Naive thymus-derived CD4-positive, alpha-beta T cell (primary cell): ENCODE results near the gene CEP19. TPM values are rescaled to one million over a fixed set of nuclear protein-coding genes. Genes with fewer than 3 reads are reported as not detected.
"Not testable (repeated sequence)": the region's sequence is repeated elsewhere in the genome, so short reads cannot be mapped to it uniquely, and the experiment has no call there.

ENCODE experiments used
- ATAC-seq: fragments of 150-1000 bp; cut with Tn5 transposase; 2 replicates; pipeline ENCODE4 v1.10.0; 2021; ENCODE audit warnings: mild to moderate bottlenecking, moderate library complexity
- CTCF ChIA-PET: fragments of 350-600 bp; sonication (Branson Sonifier 250); formaldehyde crosslinking; loops from one replicate; lab custom pipeline; 2021; ENCODE audit warnings: antibody characterized with exemption; lab: Charles Lee
- POLR2A ChIA-PET: fragments of 350-600 bp; sonication (Branson Sonifier 250); formaldehyde crosslinking; loops from one replicate; lab custom pipeline; 2021; ENCODE audit warnings: antibody characterized with exemption, inconsistent platforms; lab: Charles Lee
- DNase-seq, 9 donors: peaks; one replicate each; pipeline versions ENCODE4 v3.0.0 to v3.0.0-alpha.2; 2020 to 2022; ENCODE audit warnings: mixed read lengths in 1 of 9
- H3K27ac ChIP-seq: one replicate; pipeline ENCODE4 v1.7.0; 2013; ENCODE audit warnings: mild to moderate bottlenecking, low read depth, low read length, moderate library complexity
- H3K27me3 ChIP-seq, 2 donors: one replicate each; pipeline ENCODE4 v1.7.0; 2013; ENCODE audit warnings: low read length in 2 of 2, mild to moderate bottlenecking in 2 of 2, moderate library complexity in 2 of 2; ENCODE audit not compliant: control insufficient read depth in 2 of 2, insufficient read depth in 2 of 2
- H3K36me3 ChIP-seq, 3 experiments: 1 replicate in 2 of 3; 2 replicates in 1 of 3; pipeline ENCODE4 v1.7.0; 2013; ENCODE audit warnings: low read length in 3 of 3, mild to moderate bottlenecking in 3 of 3, moderate library complexity in 1 of 3; ENCODE audit not compliant: insufficient read depth in 3 of 3, control insufficient read depth in 2 of 3
- H3K4me1 ChIP-seq, 2 donors: one replicate each; pipeline ENCODE4 v1.7.0; 2013; ENCODE audit warnings: low read length in 2 of 2, mild to moderate bottlenecking in 2 of 2, moderate library complexity in 1 of 2; ENCODE audit not compliant: control insufficient read depth in 2 of 2, insufficient read depth in 2 of 2
- H3K4me3 ChIP-seq: 2 replicates; pipeline ENCODE4 v1.7.0; 2013; ENCODE audit warnings: mild to moderate bottlenecking, low read length
- H3K9me3 ChIP-seq, 3 experiments: 1 replicate in 2 of 3; 2 replicates in 1 of 3; pipeline ENCODE4 v1.7.0; 2013; ENCODE audit warnings: low read length in 3 of 3; ENCODE audit not compliant: control insufficient read depth in 2 of 3
- H3K27ac Mint-ChIP-seq, 9 donors: one replicate each; pipeline ENCODE4 v1.8.0; 2020 to 2022; ENCODE audit warnings: mixed read lengths in 9 of 9, mild to moderate bottlenecking in 8 of 9, moderate library complexity in 5 of 9, inconsistent platforms in 2 of 9
- H3K27me3 Mint-ChIP-seq, 5 donors: one replicate each; pipeline ENCODE4 v1.8.0; 2021 to 2022; ENCODE audit warnings: mixed read lengths in 5 of 5, mild to moderate bottlenecking in 1 of 5
- H3K36me3 Mint-ChIP-seq, 5 donors: one replicate each; pipeline ENCODE4 v1.8.0; 2020 to 2022; ENCODE audit warnings: mixed read lengths in 5 of 5, mild to moderate bottlenecking in 3 of 5, inconsistent platforms in 1 of 5
- H3K4me1 Mint-ChIP-seq, 7 donors: one replicate each; pipeline ENCODE4 v1.8.0; 2020 to 2022; ENCODE audit warnings: mixed read lengths in 7 of 7, mild to moderate bottlenecking in 3 of 7, inconsistent platforms in 1 of 7
- H3K4me3 Mint-ChIP-seq, 10 donors: one replicate each; pipeline ENCODE4 v1.8.0; 2020 to 2022; ENCODE audit warnings: mild to moderate bottlenecking in 10 of 10, mixed read lengths in 10 of 10, moderate library complexity in 6 of 10, inconsistent platforms in 2 of 10
- H3K9me3 Mint-ChIP-seq, 11 donors: one replicate each; pipeline ENCODE4 v1.8.0; 2020 to 2022; ENCODE audit warnings: mixed read lengths in 11 of 11, mild to moderate bottlenecking in 4 of 11, inconsistent platforms in 1 of 11, moderate library complexity in 1 of 11
- intact Hi-C, 2 donors: fragments of 100-400 bp; cut with micrococcal nuclease; formaldehyde crosslinking; loops; one replicate each; pipeline ENCODE4 v1.15.1; 2023
- polyA plus RNA-seq, 2 donors: library from polyadenylated mRNA; unstranded; fragments of 300-500 nt; fragmentation: Illumina TruSeq; gene quantifications; one replicate each; pipeline ENCODE4 v1.2.3, GENCODE V29; 2021
- total RNA-seq, 6 experiments: library from RNA in 5 of 6; stranded (reverse) in 5 of 6; gene quantifications; 1 replicate in 5 of 6; 2 replicates in 1 of 6; pipeline ENCODE4 v1.2.3 and lab custom pipeline; 2021 to 2026

Gene CEP19
- total and polyA plus RNA-seq, 7 experiments from 2014 or later: 0.96 to 10.7 (median 6.9) TPM

- no peaks in the 10 kb centered on the region for H3K9me3 ChIP-seq
- no peaks in the 10 kb centered on the region for H3K27me3 ChIP-seq
- intact Hi-C loops: loop anchor here in 1 of 2 donors (10.0 kb wide), 1 partner anchor 1204 kb away; the partner anchor contains the start of gene PPP1R2
- peaks cover 0 to 8% (median 0%) of the 10 kb centered on the region in 11 donors for H3K9me3 Mint-ChIP-seq
- no peak for ATAC-seq
- H3K4me1 ChIP-seq: peaks cover 0 to 7% of the 10 kb centered on the region in 2 donors
- H3K4me1 Mint-ChIP-seq: peaks cover 31 to 78% (median 57%) of the 10 kb centered on the region in 7 donors
- ChIA-PET CTCF (no interaction called here), POLR2A (no interaction called here)
- no peak overlapping the region for H3K27ac ChIP-seq
- peak overlapping the region in 2 of 9 donors; percentile 21 to 49 for H3K27ac Mint-ChIP-seq
- peak overlapping the region in 1 of 10 donors; percentile 22 for H3K4me3 Mint-ChIP-seq
- H3K4me3 ChIP-seq: no peak overlapping the region
- no peak for DNase-seq
- H3K27me3 Mint-ChIP-seq: no peaks in the 10 kb centered on the region
- H3K36me3 Mint-ChIP-seq: peaks cover 8 to 49% (median 46%) of the 10 kb centered on the region in 5 donors
- H3K36me3 ChIP-seq: peaks cover 0 to 10% (median 6%) of the 10 kb centered on the region in 3 experiments
These were observed 37.1 kb upstream of the CEP19 start for GRCh38 chr3:196749125-196749524.

DNA sequence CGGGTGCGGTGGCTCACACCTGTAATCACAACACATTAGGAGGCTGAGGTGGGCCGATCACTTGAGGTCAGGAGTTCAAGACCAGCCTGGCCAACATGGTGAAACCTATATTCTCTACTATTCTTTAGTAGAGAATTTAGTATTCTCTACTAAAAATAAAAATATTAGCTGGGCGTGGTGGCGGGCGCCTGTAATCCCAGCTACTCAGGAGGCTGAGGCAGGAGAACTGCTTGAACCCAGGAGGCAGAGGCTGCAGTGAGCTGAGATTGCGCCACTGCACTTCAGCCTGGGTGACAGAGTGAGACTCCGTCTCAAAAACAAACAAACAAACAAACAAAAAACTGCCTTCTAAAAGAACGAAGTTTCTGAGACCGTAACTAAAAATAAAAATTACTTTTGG lies 31.5 kb upstream of the CEP19 start:
- DNase-seq, ATAC-seq, H3K27me3 ChIP-seq, H3K9me3 Mint-ChIP-seq, H3K4me3 ChIP-seq, H3K36me3 ChIP-seq, CTCF ChIA-PET, H3K27ac ChIP-seq, H3K27me3 Mint-ChIP-seq, H3K9me3 ChIP-seq: not testable (repeated sequence)
- H3K4me1 ChIP-seq: peaks cover 15 to 29% of the 10 kb centered on the region in 2 donors
- POLR2A ChIA-PET: interaction anchor here (1.5 kb wide), 1 partner anchor 9 kb away, joined by 4 read pairs; no protein-coding TSS in a partner anchor
- H3K36me3 Mint-ChIP-seq: peaks cover 4 to 28% (median 18%) of the 10 kb centered on the region in 5 donors
- intact Hi-C loops: loop anchor here (5.0 to 10.0 kb wide), 4 partner anchors 34 to 1199 kb away; partner anchors contain the start of genes PPP1R2 (in 1 of the 2) and UBXN7 (in 1 of the 2)
- H3K4me3 Mint-ChIP-seq: peak overlapping the region in 5 of 10 donors; percentile 34 to 64 (median 43)
- peaks cover 29 to 68% (median 46%) of the 10 kb centered on the region in 7 donors for H3K4me1 Mint-ChIP-seq
- peak overlapping the region in 3 of 9 donors; percentile 3 to 44 (median 14) for H3K27ac Mint-ChIP-seq

DNA sequence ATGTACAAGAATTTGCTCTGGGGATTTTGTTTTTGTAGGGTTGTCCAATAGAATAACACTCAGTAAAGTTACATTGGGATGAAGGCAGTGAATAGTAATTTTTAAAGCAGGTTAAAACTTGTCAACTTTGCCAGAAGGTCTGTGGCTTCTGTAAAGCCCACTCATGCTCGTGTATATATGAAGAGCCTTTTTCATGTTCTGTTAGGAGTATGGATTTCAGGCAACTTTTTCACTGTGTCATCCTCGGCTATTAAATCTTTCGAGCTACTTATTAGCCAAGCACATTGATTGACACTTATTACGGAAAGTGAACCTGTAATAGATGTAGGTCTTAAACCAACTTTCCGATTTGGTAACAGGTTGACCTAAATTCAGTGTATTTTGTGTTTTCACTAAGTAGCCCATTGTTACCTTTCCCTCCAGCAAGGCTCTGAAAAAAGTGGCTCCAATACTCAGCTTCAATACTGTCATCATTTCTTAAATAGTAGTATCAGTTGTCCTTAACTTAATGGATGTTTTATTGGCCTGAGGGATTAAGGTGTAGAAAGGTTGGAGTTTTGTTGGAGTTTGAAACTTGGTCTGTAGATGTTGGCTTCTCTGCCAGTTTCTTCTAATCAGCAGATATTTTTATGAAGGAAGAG lies 29.3 kb upstream of the CEP19 start:
- H3K4me1 Mint-ChIP-seq: peaks cover 25 to 49% (median 35%) of the 10 kb centered on the region in 7 donors
- ChIA-PET POLR2A (interaction anchor here (0.7 to 3.2 kb wide), 15 partner anchors 15 to 562 kb away, joined by 3 to 33 read pairs (median 4); partner anchors contain the start of genes CEP19, FBXO45, NCBP2 and PIGX), CTCF (interaction anchor here (1.0 kb wide), 1 partner anchor 201 kb away, joined by 3 read pairs; the partner anchor contains the start of gene NCBP2)
- H3K9me3 Mint-ChIP-seq: peaks cover 0 to 5% (median 0%) of the 10 kb centered on the region in 11 donors
- no peaks in the 10 kb centered on the region for H3K27me3 Mint-ChIP-seq
- peaks cover 0 to 9% (median 0%) of the 10 kb centered on the region in 3 experiments for H3K36me3 ChIP-seq
- peak overlapping the region; percentile 93 to 100 (median 99) for H3K27ac Mint-ChIP-seq
- H3K4me3 Mint-ChIP-seq: peak overlapping the region; percentile 90 to 100 (median 100)
- H3K4me1 ChIP-seq: peaks cover 15 to 25% of the 10 kb centered on the region in 2 donors
- peaks cover 0 to 23% (median 8%) of the 10 kb centered on the region in 5 donors for H3K36me3 Mint-ChIP-seq
- H3K27ac ChIP-seq: peak overlapping the region; percentile 94
- H3K9me3 ChIP-seq: no peaks in the 10 kb centered on the region
- DNase-seq (no peak), ATAC-seq (no peak)
- peak overlapping the region; percentile 78 for H3K4me3 ChIP-seq
- no peaks in the 10 kb centered on the region for H3K27me3 ChIP-seq
- intact Hi-C loops: loop anchor here (1.0 to 10.0 kb wide), 10 partner anchors 12 to 1197 kb away; partner anchors contain the start of genes FBXO45 (in 1 of the 2), NRROS (in 1 of the 2), PPP1R2 (in 1 of the 2) and RNF168 (in 1 of the 2)

- Mint-ChIP-seq H3K9me3 (peaks cover 0 to 5% (median 0%) of the 10 kb centered on the region in 11 donors), H3K4me3 (peak overlapping the region; percentile 90 to 100 (median 100)), H3K36me3 (peaks cover 0 to 18% (median 5%) of the 10 kb centered on the region in 5 donors), H3K27ac (peak overlapping the region; percentile 93 to 100 (median 99)), H3K4me1 (peaks cover 25 to 43% (median 32%) of the 10 kb centered on the region in 7 donors), H3K27me3 (no peaks in the 10 kb centered on the region)
- ATAC-seq (peak; percentile 41), DNase-seq (peak in 8 of 9 donors; percentile 11 to 81 (median 68))
- peaks cover 15 to 25% of the 10 kb centered on the region in 2 donors for H3K4me1 ChIP-seq
- intact Hi-C loops: loop anchor here (1.0 to 10.0 kb wide), 11 partner anchors 13 to 1196 kb away; partner anchors contain the start of genes NCBP2 (in 2 of the 2), FBXO45 (in 1 of the 2), NRROS (in 1 of the 2) and PPP1R2 (in 1 of the 2)
- H3K4me3 ChIP-seq: peak overlapping the region; percentile 78
- CTCF ChIA-PET: interaction anchor here (1.0 kb wide), 1 partner anchor 202 kb away, joined by 3 read pairs; the partner anchor contains the start of gene NCBP2
- H3K36me3 ChIP-seq: peaks cover 0 to 3% (median 0%) of the 10 kb centered on the region in 3 experiments
- POLR2A ChIA-PET: interaction anchor here (0.5 to 3.2 kb wide), 27 partner anchors 9 to 1460 kb away, joined by 3 to 33 read pairs (median 4); partner anchors contain the start of genes CEP19, FBXO45, NCBP2 and NRROS
- H3K27ac ChIP-seq: peak overlapping the region; percentile 94
- H3K9me3 ChIP-seq: no peaks in the 10 kb centered on the region
- H3K27me3 ChIP-seq: no peaks in the 10 kb centered on the region
These were observed 28.6 kb upstream of the CEP19 start for GRCh38 chr3:196740481-196741248.

GRCh38 chr3:196739671-196740480 lies 27.8 kb upstream of the CEP19 start, which contains the start of gene PAK2:
Gene PAK2 (plus strand): TSS chr3:196739857. CDS start chr3:196782647, 42,790 bp downstream.
- no peaks in the 10 kb centered on the region for H3K27me3 ChIP-seq
- ATAC-seq (peak; percentile 95), DNase-seq (peak; percentile 80 to 92 (median 85))
- no peaks in the 10 kb centered on the region for H3K9me3 ChIP-seq
- ChIA-PET POLR2A (interaction anchor here (0.6 to 3.2 kb wide), 23 partner anchors 9 to 1340 kb away, joined by 3 to 33 read pairs (median 4); partner anchors contain the start of genes CEP19, FBXO45, NCBP2 and NRROS), CTCF (interaction anchor here (0.6 kb wide), 1 partner anchor 241 kb away, joined by 3 read pairs; no protein-coding TSS in a partner anchor)
- Mint-ChIP-seq H3K4me1 (peaks cover 25 to 38% (median 29%) of the 10 kb centered on the region in 7 donors), H3K9me3 (peaks cover 0 to 6% (median 0%) of the 10 kb centered on the region in 11 donors), H3K36me3 (peaks cover 0 to 20% (median 7%) of the 10 kb centered on the region in 5 donors), H3K27ac (peak within 1 kb of the TSS; percentile 93 to 100 (median 99)), H3K4me3 (peak within 1 kb of the TSS; percentile 90 to 100 (median 100)), H3K27me3 (no peaks in the 10 kb centered on the region)
- peaks cover 15 to 25% of the 10 kb centered on the region in 2 donors for H3K4me1 ChIP-seq
- H3K27ac ChIP-seq: peak within 1 kb of the TSS; percentile 94
- intact Hi-C loops: loop anchor here (1.0 to 10.0 kb wide), 15 partner anchors 28 to 1195 kb away; partner anchors contain the start of genes CEP19 (in 2 of the 2), FBXO45 (in 2 of the 2), NCBP2 (in 2 of the 2) and PIGX (in 2 of the 2)
- H3K36me3 ChIP-seq: peaks cover 0 to 3% (median 0%) of the 10 kb centered on the region in 3 experiments
- H3K4me3 ChIP-seq: peak within 1 kb of the TSS; percentile 78
